PC-3 (cell line): ENCODE results near the gene AHNAK2. TPM values are rescaled to one million over a fixed set of nuclear protein-coding genes. Genes with fewer than 3 reads are reported as not detected.
"Not testable (repeated sequence)": the region's sequence is repeated elsewhere in the genome, so short reads cannot be mapped to it uniquely, and the experiment has no call there.

Source experiments
- ATAC-seq: fragments of 200-7000 bp; cut with Tn5 transposase; 2 replicates; pipeline ENCODE4 v1.9.1; 2020; ENCODE audit warnings: mild to moderate bottlenecking, moderate library complexity
- BruUV-seq: library from RNA; stranded (reverse); fragments of 400-500 nt; replicated peaks from 2 replicates; lab custom pipeline; 2021; lab: Mats Ljungman, UMichigan
- CTCF ChIA-PET: fragments of 300-600 bp; sonication (Branson Sonifier 250); formaldehyde crosslinking; loops from one replicate; lab custom pipeline; 2022; ENCODE audit warnings: antibody characterized with exemption; lab: Charles Lee
- POLR2A ChIA-PET: fragments of 300-600 bp; sonication (Branson Sonifier 250); formaldehyde crosslinking; loops from one replicate; lab custom pipeline; 2022; ENCODE audit warnings: antibody characterized with exemption; ENCODE audit not compliant: unreplicated experiment; lab: Charles Lee
- DNase-seq: peaks from one replicate; pipeline ENCODE4 v3.0.0-alpha.2; 2015
- H2AFZ ChIP-seq: fragments of 300-600 bp; sonication (generic); 2 replicates; pipeline ENCODE4 v1.6.0; 2016; ENCODE audit warnings: antibody characterized with exemption, low read length
- H3F3A ChIP-seq: fragments of 300-600 bp; sonication (generic); one replicate; pipeline ENCODE4 v1.6.0; 2017; ENCODE audit warnings: antibody characterized with exemption, low read length, control low read depth, mild to moderate bottlenecking; ENCODE audit not compliant: unreplicated experiment
- H3K27ac ChIP-seq: fragments of 300-600 bp; sonication (generic); 2 replicates; pipeline ENCODE4 v1.5.1; 2016; ENCODE audit warnings: mild to moderate bottlenecking, low read length
- H3K27me3 ChIP-seq: fragments of 300-600 bp; sonication (generic); 2 replicates; pipeline ENCODE4 v1.6.1; 2016; ENCODE audit warnings: low read length, mixed read lengths
- H3K36me3 ChIP-seq: fragments of 300-600 bp; sonication (generic); 2 replicates; pipeline ENCODE4 v1.6.1; 2016; ENCODE audit warnings: low read depth, mixed run types, low read length, mixed read lengths
- H3K4me1 ChIP-seq: fragments of 300-600 bp; sonication (generic); 2 replicates; pipeline ENCODE4 v1.5.1; 2016; ENCODE audit warnings: low read length; ENCODE audit not compliant: insufficient read depth
- H3K4me2 ChIP-seq: fragments of 300-600 bp; sonication (generic); 2 replicates; pipeline ENCODE4 v1.6.0; 2016; ENCODE audit warnings: low read length
- H3K4me3 ChIP-seq: fragments of 300-600 bp; sonication (generic); 2 replicates; pipeline ENCODE4 v1.5.1; 2016; ENCODE audit warnings: mild to moderate bottlenecking, low read length, mixed read lengths
- H3K79me2 ChIP-seq: fragments of 300-600 bp; sonication (generic); 2 replicates; pipeline ENCODE4 v1.6.1; 2017; ENCODE audit warnings: low read length, mixed read lengths
- H3K9ac ChIP-seq: fragments of 300-600 bp; sonication (generic); 2 replicates; pipeline ENCODE4 v1.6.0; 2016; ENCODE audit warnings: mild to moderate bottlenecking, low read length
- H3K9me2 ChIP-seq: fragments of 300-600 bp; sonication (generic); replicated peaks from 2 replicates; pipeline ENCODE4 v1.6.1; 2016; ENCODE audit warnings: mixed run types, low read length, mixed read lengths
- H3K9me3 ChIP-seq: fragments of 300-600 bp; sonication (generic); 2 replicates; pipeline ENCODE4 v1.6.1; 2016; ENCODE audit warnings: low read length, mixed read lengths
- H4K20me1 ChIP-seq: fragments of 300-600 bp; sonication (generic); 2 replicates; pipeline ENCODE4 v1.6.1; 2016; ENCODE audit warnings: low read length, mixed read lengths
- CTCF ChIP-seq: fragments of 300-600 bp; sonication (generic); conservative IDR thresholded peaks from 2 replicates; pipeline ENCODE4 v1.5.1; 2017; ENCODE audit warnings: antibody characterized with exemption, low read depth, mild to moderate bottlenecking, low read length
- EZH2 ChIP-seq: fragments of 300-600 bp; sonication (generic); IDR thresholded peaks from one replicate; pipeline ENCODE4 v1.6.1; 2017; ENCODE audit warnings: antibody characterized with exemption, mild to moderate bottlenecking, low read length; ENCODE audit not compliant: unreplicated experiment
- EZH2phosphoT487 ChIP-seq: fragments of 300-600 bp; sonication (generic); IDR thresholded peaks from 2 replicates; pipeline ENCODE4 v1.6.1; 2018; ENCODE audit warnings: mild to moderate bottlenecking, antibody characterized with exemption, low read length, borderline replicate concordance
- intact Hi-C: fragments of 100-400 bp; cut with micrococcal nuclease; formaldehyde crosslinking; loops from 2 replicates; pipeline ENCODE4 v1.9.0; 2023
- total RNA-seq: library from RNA; depleted of rRNA; stranded (reverse); fragments of >200 nt; gene quantifications from 2 replicates; pipeline ENCODE4 v1.2.3, GENCODE V29; 2014

Gene AHNAK2
- total RNA-seq, 1 experiment from 2014 or later = 25.0 TPM

- H3K79me2 ChIP-seq = no peaks in the 10 kb centered on the region
- no peak overlapping the region for H3K4me2 ChIP-seq
- intact Hi-C loops = no loop called here
- ATAC-seq (no peak), DNase-seq (no peak)
- H3K27me3 ChIP-seq = no peaks in the 10 kb centered on the region
- no peak overlapping the region for H3K27ac ChIP-seq
- ChIA-PET POLR2A (no interaction called here), CTCF (no interaction called here)
- peaks cover 3% of the 10 kb centered on the region; the same call in 1 of the 2 replicates for H3K36me3 ChIP-seq
- H4K20me1 ChIP-seq = no peaks in the 10 kb centered on the region
- no peak for TF ChIP-seq CTCF
- no peak for TF ChIP-seq EZH2phosphoT487
- TF ChIP-seq EZH2 = no peak
- no peaks in the 10 kb centered on the region for H3K4me1 ChIP-seq
- H2AFZ ChIP-seq = no peak overlapping the region
- H3K4me3 ChIP-seq = no peak overlapping the region
- no peak overlapping the region for H3K9ac ChIP-seq
- BruUV-seq = no TSS peak
- no peaks in the 10 kb centered on the region for H3F3A ChIP-seq
- no peaks in the 10 kb centered on the region for H3K9me2 ChIP-seq
- H3K9me3 ChIP-seq = no peaks in the 10 kb centered on the region
Measured at GRCh38 chr14:104950021-104950420, 28.2 kb downstream of the AHNAK2 start.

GRCh38 chr14:104949406-104949955 lies 28.7 kb downstream of the AHNAK2 start:
- H4K20me1 ChIP-seq, H3K79me2 ChIP-seq, intact Hi-C loops, H3K9ac ChIP-seq, H3K27ac ChIP-seq, H2AFZ ChIP-seq, H3K27me3 ChIP-seq, H3F3A ChIP-seq, H3K36me3 ChIP-seq, H3K4me1 ChIP-seq, DNase-seq, ATAC-seq, H3K4me2 ChIP-seq, H3K9me2 ChIP-seq, H3K9me3 ChIP-seq, BruUV-seq, H3K4me3 ChIP-seq, CTCF ChIA-PET, POLR2A ChIA-PET: not testable (repeated sequence)

- no peaks in the 10 kb centered on the region for H4K20me1 ChIP-seq
- H3F3A ChIP-seq = no peaks in the 10 kb centered on the region
- TF ChIP-seq EZH2phosphoT487 (no peak), EZH2 (no peak), CTCF (no peak)
- H3K27ac ChIP-seq = no peak overlapping the region
- no peaks in the 10 kb centered on the region for H3K4me1 ChIP-seq
- H3K9ac ChIP-seq = no peak overlapping the region
- POLR2A ChIA-PET = no interaction called here
- H3K4me3 ChIP-seq = no peak overlapping the region
- no peaks in the 10 kb centered on the region for H3K27me3 ChIP-seq
- no peak overlapping the region for H2AFZ ChIP-seq
- H3K36me3 ChIP-seq = no peaks in the 10 kb centered on the region
- H3K9me2 ChIP-seq = no peaks in the 10 kb centered on the region
- intact Hi-C loops = no loop called here
- no peak for ATAC-seq
- no peak overlapping the region for H3K4me2 ChIP-seq
- CTCF ChIA-PET = no interaction called here
- DNase-seq = no peak
- no peaks in the 10 kb centered on the region for H3K79me2 ChIP-seq
- no peaks in the 10 kb centered on the region for H3K9me3 ChIP-seq
- BruUV-seq = no TSS peak
Measured at GRCh38 chr14:104948736-104949031, 29.5 kb downstream of the AHNAK2 start.

GRCh38 chr14:104947881-104948735 lies 30.1 kb downstream of the AHNAK2 start:
- DNase-seq, H3K4me2 ChIP-seq, H3F3A ChIP-seq, H3K79me2 ChIP-seq, H3K36me3 ChIP-seq, H4K20me1 ChIP-seq, H3K27ac ChIP-seq, H3K4me1 ChIP-seq, intact Hi-C loops, ATAC-seq, H3K9me3 ChIP-seq, H3K27me3 ChIP-seq, H3K9ac ChIP-seq, POLR2A ChIA-PET, H3K4me3 ChIP-seq, CTCF ChIA-PET, H3K9me2 ChIP-seq, H2AFZ ChIP-seq: not testable (repeated sequence)
- BruUV-seq = TSS peak; percentile 0

- H3K36me3 ChIP-seq, H3K4me1 ChIP-seq, POLR2A ChIA-PET, ATAC-seq, DNase-seq, H3K79me2 ChIP-seq, H3K9me2 ChIP-seq, H2AFZ ChIP-seq, H3F3A ChIP-seq, H3K9me3 ChIP-seq, H3K4me2 ChIP-seq, H3K9ac ChIP-seq, BruUV-seq, H3K4me3 ChIP-seq, CTCF ChIA-PET, H4K20me1 ChIP-seq, H3K27ac ChIP-seq, intact Hi-C loops, H3K27me3 ChIP-seq: not testable (repeated sequence)
Measured at GRCh38 chr14:104947201-104947600, 31.0 kb downstream of the AHNAK2 start.
